ENCODE measurements around the gene MXRA7.

The MXRA7 gene

GRCh38 chr17:76695059-76695831 is 15.5 kb downstream of the MXRA7 start:
- DNase-seq = no peak

GRCh38 chr17:76691379-76692191 is 19.2 kb downstream of the MXRA7 start:
- no peak for DNase-seq

- no peak for DNase-seq
Measured at GRCh38 chr17:76690596-76691280, 20.0 kb downstream of the MXRA7 start.

- no peak for DNase-seq
Measured at GRCh38 chr17:76689859-76690258, 20.9 kb downstream of the MXRA7 start.

- DNase-seq = no peak
Measured at GRCh38 chr17:76688165-76688622, 22.6 kb downstream of the MXRA7 start.

DNA sequence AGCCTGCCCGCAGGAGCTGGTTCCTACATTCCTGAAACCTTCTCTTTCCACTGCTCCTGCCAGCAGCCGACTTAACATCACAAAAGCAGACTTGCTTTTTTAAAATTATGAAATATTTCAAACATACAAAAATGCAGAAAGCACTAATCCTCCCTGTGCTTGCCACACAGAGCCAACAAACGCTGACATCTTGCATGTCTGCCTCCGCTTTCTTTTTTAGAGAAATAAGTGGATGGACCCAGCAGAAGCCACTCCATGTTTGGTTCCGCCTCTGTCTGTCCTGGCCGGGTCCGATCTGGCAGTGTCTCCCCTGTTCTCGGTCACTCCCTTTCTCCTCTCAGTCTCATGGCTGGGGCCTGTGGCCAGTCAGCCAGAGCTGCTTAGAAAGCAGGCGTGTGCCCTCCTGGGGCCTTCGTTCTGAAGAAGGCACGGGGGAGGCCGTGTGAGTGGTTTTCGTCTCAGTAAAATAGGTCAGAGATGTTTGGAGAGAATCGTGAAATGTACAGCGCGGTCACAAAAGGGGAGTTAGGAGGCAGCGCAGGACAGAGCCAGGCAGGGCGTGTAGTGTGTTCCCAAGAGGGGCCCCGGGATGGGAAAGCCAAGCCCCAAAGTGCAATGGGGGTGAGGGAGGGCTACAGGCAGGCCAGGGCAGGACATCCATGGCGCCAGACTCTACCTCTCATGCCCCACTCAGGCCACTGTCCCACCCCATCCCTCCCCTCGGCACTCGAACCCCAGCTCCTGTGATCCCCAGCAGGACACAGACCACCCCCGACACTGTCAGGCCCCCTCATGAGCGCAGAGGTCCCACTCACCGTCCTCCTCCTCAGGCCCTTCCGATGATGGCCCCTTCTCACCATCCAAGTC is 23.2 kb downstream of the MXRA7 start:
- no peak for DNase-seq

- no peak for DNase-seq
Measured at GRCh38 chr17:76686538-76687297, 24.0 kb downstream of the MXRA7 start.

GRCh38 chr17:76685846-76686245 is 24.9 kb downstream of the MXRA7 start:
- no peak for DNase-seq

DNA sequence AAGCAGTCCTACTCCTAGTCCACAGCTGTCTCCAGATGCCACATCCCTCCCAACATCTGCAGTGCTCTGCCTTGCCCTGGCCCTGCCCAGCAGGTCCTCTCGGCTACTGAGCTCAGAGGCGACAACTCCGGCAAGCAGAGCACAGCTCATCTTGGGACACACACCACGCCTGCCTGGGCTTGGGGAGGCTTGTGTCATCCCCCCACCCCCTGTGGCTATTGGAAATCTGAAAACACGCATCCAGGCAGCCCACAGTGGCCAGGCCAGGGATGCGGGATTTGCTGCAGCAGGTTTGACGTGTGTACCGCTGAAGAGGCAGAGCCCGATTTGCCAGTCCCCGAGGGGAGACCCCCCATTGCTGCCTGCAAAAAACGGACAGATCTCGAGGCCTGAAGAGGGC is 25.4 kb downstream of the MXRA7 start:
- no peak for DNase-seq

DNA sequence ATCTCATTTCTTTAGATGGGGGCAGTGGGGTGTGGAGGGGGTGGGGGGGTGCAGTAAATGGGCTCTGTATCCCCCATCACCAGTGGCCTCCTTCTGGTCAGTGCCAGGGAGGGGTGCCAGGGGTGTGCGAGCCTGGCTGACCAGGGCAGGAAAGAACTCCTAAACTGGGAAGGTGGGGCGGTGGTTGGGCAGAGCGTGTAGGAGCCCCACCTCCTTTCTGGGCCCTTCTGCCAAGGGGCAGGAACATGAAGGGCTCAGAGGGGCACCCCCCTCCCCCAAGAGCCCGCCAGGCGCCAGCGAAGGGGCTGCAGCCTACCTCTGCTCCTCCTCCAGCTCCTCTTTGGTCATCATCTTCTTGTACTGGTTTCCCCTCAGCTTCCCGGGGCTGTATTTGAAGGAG is 26.0 kb downstream of the MXRA7 start:
- DNase-seq = no peak

DNA sequence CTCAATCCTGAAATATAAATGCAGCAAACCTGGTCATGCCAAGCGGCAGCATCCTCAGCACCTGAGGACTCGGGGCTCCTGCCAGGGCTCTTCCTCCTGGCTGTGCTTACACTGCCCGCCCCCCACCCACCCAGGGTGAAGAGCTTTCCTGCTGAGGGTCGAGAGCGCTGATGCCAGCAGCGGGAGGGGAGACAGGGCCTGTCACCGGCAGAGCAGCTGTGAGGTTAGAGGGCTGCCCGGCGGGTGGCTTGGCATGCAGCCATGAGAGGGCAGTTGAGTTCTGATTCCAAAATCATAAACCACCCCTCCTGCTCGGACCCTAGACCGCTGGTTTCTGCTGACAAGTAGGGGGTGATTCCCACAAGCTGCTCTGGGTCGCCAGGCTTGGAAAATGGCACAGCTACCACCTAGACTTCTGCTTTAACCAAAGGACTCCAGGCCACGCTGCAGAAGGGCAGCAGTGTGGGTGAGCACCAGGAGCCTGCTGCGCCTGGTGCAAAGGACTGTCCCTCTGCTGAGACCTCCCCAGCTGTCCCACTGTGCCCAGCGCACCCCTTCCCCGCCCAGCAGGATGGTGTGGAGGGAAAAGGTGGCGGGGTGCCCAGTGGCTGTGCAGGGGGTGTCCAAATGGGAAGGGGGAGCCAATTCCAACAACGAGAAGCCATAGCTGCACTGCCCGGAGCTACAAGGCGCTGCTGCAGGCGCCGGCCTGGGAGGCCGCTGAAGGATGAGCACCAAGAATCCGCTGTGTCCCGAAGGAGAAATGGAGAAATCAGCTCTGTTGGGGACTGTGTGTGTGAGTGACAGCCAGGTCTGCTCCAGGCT is 26.6 kb downstream of the MXRA7 start:
- no peak for DNase-seq

- DNase-seq = no peak
Measured at GRCh38 chr17:76683011-76683755, 27.6 kb downstream of the MXRA7 start.

- DNase-seq = no peak
Measured at GRCh38 chr17:76682296-76682695, 28.5 kb downstream of the MXRA7 start.

GRCh38 chr17:76681222-76682137 is 29.3 kb downstream of the MXRA7 start:
- DNase-seq = peak; percentile 62

DNA sequence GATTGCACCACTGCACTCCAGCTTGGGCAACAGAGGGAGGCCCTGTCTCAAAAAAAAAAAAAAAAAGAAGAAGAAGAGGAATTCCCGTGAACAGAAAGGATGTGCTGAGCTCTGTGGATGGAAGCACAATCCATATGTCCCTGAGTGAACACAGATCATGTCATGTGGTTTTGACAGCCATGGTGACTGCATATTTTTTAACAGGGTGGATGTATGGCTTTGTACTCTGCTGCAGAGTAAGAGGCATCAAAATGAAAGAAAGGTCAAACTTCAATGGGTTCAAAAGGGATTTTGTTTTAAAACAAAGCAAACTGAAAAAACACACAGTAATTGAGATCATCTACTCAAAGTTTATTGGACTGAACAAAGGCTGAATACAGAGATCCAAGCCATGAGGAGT is 31.5 kb downstream of the MXRA7 start:
- no peak for DNase-seq

GRCh38 chr17:76678330-76678729 is 32.4 kb downstream of the MXRA7 start:
- DNase-seq = peak; percentile 46

GRCh38 chr17:76677406-76677805 is 33.4 kb downstream of the MXRA7 start:
- DNase-seq = no peak

GRCh38 chr17:76676629-76677028 is 34.1 kb downstream of the MXRA7 start:
- DNase-seq = no peak

DNA sequence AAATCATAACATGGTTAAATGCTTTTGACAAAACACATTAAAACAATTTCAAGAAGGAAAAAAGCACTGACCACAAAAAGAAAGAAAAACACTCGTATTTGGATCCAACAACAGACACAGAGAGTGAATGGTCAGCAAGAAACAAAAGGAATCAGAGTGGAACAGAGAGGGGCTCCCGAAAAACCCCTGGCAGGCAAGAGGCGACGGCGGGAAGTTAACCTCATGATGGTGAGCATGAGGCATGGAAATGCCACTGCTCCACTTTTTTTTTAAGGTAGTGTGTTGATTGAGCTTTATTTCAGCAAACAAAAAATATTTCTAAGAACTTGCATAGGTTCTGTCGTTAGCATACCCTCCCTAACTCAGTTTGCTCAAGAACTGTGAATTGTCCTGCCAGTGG is 35.1 kb downstream of the MXRA7 start:
- DNase-seq = no peak

Measured in activated effector memory CD4-positive, alpha-beta T cell treated with Interleukin-2 at 50 U/mL for 16 hours (primary cell).